Measurements from ENCODE around the gene DPCD.

Gene DPCD

GRCh38 chr10:101557541-101557940 is 30.6 kb upstream of the DPCD start:
- TF ChIP-seq TCF12 (IDR thresholded peaks at IDR 0.05; ENCODE audit: low read depth): no peak
- TF ChIP-seq EGR1 (IDR thresholded peaks at IDR 0.05): no peak
- TF ChIP-seq, protein P1, sequence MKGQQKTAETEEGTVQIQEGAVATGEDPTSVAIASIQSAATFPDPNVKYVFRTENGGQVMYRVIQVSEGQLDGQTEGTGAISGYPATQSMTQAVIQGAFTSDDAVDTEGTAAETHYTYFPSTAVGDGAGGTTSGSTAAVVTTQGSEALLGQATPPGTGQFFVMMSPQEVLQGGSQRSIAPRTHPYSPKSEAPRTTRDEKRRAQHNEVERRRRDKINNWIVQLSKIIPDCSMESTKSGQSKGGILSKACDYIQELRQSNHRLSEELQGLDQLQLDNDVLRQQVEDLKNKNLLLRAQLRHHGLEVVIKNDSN (IDR thresholded peaks at IDR 0.05): no peak
- TF ChIP-seq TAF1 (IDR thresholded peaks at IDR 0.05; ENCODE audit: low read depth): no peak
- no peak for TF ChIP-seq RAD21 (IDR thresholded peaks at IDR 0.05; ENCODE audit: low read depth)

DNA sequence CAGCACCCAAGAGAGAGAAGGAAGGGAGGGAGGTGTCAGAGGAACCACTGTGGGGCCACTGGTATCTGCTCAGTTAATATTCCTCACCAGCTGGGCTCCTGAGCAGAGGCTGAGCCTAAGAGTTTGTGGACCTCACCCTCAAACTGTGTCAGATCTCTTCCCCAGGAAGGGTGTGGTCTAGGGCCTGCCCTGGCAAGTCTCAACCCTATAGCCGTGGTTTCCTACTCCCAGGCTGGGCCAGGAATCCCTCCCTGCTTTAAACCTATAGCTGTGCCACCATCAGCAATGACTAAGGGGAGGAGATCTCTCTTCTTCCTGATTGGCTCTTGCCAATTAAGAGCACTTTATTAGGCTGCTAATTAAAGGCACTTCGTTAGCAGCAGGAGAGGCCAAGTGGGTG is 29.9 kb upstream of the DPCD start:
- TF ChIP-seq ZBTB7A (IDR thresholded peaks at IDR 0.05; ENCODE audit: low read depth) (no peak), TEAD4 (IDR thresholded peaks at IDR 0.05) (no peak), EP300 (IDR thresholded peaks at IDR 0.05; ENCODE audit: borderline replicate concordance) (no peak)

DNA sequence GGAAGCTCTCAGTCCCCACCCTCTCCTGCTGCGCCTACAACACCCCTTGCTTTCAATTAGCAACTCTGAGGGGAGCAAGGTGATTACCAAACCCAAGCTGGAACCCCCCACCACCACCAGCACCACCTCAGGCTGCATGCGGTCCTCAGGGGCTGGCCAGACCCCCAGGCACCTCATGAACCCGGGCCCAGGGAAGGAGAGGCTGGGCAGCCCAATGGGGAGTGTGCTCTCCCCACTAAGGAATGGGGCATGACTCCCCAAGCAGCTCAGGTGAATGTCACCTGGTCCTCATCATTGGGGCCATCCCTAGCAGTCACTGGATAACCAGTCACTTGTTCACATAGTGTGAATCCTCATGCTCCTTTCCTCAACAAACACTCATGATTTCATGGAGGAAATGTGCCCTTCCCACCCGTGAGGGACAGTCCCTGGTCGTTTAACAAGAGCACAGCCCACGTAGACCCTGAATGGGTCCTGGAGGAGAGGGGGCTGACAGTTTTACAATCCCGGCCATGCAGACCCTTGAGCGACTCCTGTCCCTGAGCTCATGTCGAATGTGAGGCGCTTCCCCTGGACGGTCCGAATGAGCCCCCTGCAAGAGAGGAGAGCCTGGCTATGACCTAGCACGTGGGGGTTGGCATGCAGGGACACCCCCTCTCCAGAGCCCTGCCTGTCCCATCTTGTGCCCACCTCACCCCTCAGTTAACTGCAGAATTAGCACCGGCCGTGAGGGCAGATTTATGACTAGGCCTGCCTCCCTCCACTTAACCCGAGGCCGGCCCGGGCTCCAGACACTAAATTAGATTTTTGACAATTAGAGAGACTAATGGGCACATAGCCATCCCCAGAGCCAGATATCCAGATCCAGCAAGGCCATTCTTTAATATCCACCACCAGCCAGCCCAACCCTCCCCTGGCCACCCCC is 29.2 kb upstream of the DPCD start:
- TF ChIP-seq YY1 (IDR thresholded peaks at IDR 0.05; ENCODE audit: low read depth): no peak
- no peak for TF ChIP-seq CEBPB (IDR thresholded peaks at IDR 0.05)
- TF ChIP-seq REST (IDR thresholded peaks at IDR 0.05; ENCODE audit: low read depth): no peak
- TF ChIP-seq CREB1 (IDR thresholded peaks at IDR 0.05; ENCODE audit: low read depth): no peak
- no peak for TF ChIP-seq EP300 (IDR thresholded peaks at IDR 0.05; ENCODE audit: borderline replicate concordance)
- no peak for TF ChIP-seq EGR1 (IDR thresholded peaks at IDR 0.05)
- no peak for TF ChIP-seq FOXM1 (IDR thresholded peaks at IDR 0.05; ENCODE audit: borderline replicate concordance, low read depth)
- no peak for TF ChIP-seq MAX (IDR thresholded peaks at IDR 0.05)
- no peak for TF ChIP-seq TAF1 (IDR thresholded peaks at IDR 0.05; ENCODE audit: low read depth)
- TF ChIP-seq TEAD4 (IDR thresholded peaks at IDR 0.05): no peak
- no peak for TF ChIP-seq TCF12 (IDR thresholded peaks at IDR 0.05; ENCODE audit: low read depth)

DNA sequence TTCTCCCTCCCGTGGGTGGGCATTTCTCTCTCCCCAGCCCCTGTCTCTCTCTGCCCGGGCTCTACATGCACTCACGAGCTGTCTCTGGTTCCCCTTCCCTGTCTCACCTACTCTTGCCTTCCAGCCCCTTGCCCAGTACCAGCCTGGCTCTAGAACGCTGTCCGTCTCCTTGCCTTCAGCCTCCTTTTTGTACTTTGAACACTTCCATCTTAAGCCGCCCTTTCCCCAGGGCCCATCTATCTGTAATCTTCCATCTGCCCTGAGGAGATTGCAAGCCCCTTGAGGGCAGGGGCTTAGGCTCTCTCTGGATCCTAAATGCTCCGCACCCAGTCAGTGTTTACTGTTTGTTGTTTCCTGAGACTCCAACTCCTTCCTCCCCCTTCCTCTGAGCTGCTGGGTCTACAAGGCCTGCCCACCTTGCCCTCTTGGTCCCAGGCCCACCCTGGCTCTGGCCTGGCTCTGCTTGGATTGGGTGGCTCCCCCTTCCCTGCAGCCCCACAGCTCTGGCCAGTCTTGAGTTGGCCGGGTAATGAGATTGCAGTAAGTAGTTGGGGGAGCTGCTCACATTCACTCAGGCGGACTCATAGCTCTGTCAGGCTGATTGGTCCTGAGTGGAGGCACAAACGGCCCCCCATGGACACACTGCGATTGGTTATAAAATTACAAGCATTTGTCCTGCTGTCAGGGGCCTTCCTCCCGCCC is 28.4 kb upstream of the DPCD start:
- TF ChIP-seq, protein P1 (IDR thresholded peaks at IDR 0.05): no peak
- TF ChIP-seq CREB1 (IDR thresholded peaks at IDR 0.05; ENCODE audit: low read depth): no peak
- TF ChIP-seq TCF12 (IDR thresholded peaks at IDR 0.05; ENCODE audit: low read depth): no peak
- TF ChIP-seq REST (IDR thresholded peaks at IDR 0.05; ENCODE audit: low read depth): no peak
- no peak for TF ChIP-seq ZBTB7A (IDR thresholded peaks at IDR 0.05; ENCODE audit: low read depth)
- TF ChIP-seq MAX (IDR thresholded peaks at IDR 0.05): no peak
- TF ChIP-seq NFIC (IDR thresholded peaks at IDR 0.05): no peak
- TF ChIP-seq TAF1 (IDR thresholded peaks at IDR 0.05; ENCODE audit: low read depth): no peak
- TF ChIP-seq RAD21 (IDR thresholded peaks at IDR 0.05; ENCODE audit: low read depth): no peak
- TF ChIP-seq EGR1 (IDR thresholded peaks at IDR 0.05): no peak
- no peak for TF ChIP-seq CEBPB (IDR thresholded peaks at IDR 0.05)
- no peak for TF ChIP-seq YY1 (IDR thresholded peaks at IDR 0.05; ENCODE audit: low read depth)
- TF ChIP-seq TEAD4 (IDR thresholded peaks at IDR 0.05): no peak
- no peak for TF ChIP-seq EP300 (IDR thresholded peaks at IDR 0.05; ENCODE audit: borderline replicate concordance)
- no peak for TF ChIP-seq FOXM1 (IDR thresholded peaks at IDR 0.05; ENCODE audit: borderline replicate concordance, low read depth)

DNA sequence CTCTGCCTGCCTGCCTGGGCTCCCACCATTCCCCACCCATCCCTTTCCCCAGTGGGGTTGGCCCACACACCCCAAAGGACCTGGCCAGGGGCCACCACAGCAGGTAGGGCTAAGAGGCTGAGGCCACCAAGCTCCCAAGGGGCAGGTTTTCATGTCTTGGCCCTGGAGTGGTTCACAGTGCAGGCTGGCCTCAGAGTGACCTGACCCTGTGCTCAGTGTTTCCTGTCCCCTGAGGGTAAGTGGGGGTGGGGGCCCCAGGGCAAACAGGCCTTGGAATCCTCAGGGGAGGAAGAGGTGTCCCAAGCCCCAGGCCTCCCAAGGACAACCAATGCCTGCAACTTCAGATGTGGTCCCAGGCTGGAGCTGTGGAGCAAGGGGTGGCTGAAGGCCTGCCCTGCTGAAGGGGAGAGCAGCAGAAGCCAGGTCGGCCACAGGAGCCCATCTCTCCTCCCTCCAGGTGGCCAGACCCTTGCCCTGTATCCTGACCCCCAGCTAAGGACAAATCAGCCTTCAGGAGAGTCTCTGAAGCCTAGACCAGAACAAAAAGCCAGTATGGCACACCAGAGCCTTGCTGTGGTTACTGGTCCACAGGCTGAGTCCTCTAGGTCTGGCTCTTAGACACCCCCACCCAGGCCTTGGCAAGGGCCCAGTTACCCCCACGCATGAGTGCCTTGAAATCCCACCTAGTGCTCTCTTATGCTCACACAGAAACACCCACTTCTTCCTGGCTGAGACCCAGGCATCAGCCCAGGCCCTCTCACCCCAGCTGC is 27.6 kb upstream of the DPCD start:
- TF ChIP-seq MAX (IDR thresholded peaks at IDR 0.05) (no peak), NFIC (IDR thresholded peaks at IDR 0.05) (no peak), TCF12 (IDR thresholded peaks at IDR 0.05; ENCODE audit: low read depth) (no peak)

Data from Ishikawa (cell line).